CD4-positive, alpha-beta T cell treated with Interleukin-4 for 4 hours (primary cell): ENCODE data around the gene FBXO4.

Experiments
- DNase-seq: peaks from one replicate; pipeline ENCODE4 v3.0.0-alpha.2; 2020

The FBXO4 gene

DNA sequence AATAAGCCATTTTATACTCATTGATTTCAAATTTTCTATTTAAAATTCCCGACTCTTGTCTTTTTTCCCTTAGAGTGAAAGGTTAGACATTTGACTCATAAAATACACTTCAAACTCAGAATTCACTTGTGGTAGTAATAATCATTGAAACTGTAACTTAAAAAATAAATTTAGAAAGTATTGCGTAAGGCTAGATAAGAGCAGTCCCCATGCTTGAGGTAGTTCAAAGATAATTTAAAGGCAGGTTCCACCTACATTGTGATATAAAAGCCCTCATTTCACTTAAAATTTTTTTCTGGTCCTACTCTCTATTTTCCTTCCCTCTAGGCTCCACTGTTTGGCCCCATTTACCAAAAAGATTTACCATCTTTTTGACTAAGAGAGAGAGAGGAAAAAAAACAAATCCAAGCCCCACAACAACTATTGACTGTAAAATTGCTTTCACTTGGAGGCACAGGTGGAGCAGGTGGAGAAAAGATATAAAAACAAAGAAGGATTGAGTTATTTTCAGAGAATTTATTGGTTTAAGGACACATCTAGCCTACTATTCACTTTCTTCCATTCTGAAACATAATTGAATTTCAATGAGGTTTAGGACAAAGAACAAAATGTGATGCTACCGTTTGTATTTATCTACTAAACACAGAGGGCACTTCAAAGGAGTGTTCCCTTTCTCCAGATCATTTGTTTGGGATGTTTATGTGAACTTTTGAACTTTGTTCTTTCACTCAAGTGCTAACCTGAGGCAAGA, 61.0 kb downstream of the FBXO4 start:
- DNase-seq: no peak
